ENCODE data around the gene NEUROG1. TPM values are rescaled to one million over a fixed set of nuclear protein-coding genes. Genes with fewer than 3 reads are reported as not detected.
"Not testable (repeated sequence)": the region's sequence is repeated elsewhere in the genome, so short reads cannot be mapped to it uniquely, and the experiment has no call there.

Gene NEUROG1
- total and polyA plus RNA-seq, 2 experiments from 2014 or later: not detected

- Histone ChIP-seq H3K4me3 (no peak overlapping the region), H3K9me3 (ENCODE audit: low read depth) (no peaks in the 10 kb centered on the region), H3K4me1 (ENCODE audit: low read depth) (no peaks in the 10 kb centered on the region), H3K36me3 (no peaks in the 10 kb centered on the region), H3K27ac (no peak overlapping the region), H3K27me3 (peaks cover 94% of the 10 kb centered on the region)
- no peak for TF ChIP-seq CTCF (IDR thresholded peaks at IDR 0.05; ENCODE audit: low read depth, low read length)
- no peak for DNase-seq (ENCODE audit: low read depth in 1 of 2, low spot score in 1 of 2)
Observed at GRCh38 chr5:135501965-135502364, 33.8 kb downstream of the NEUROG1 start.

- no peak for TF ChIP-seq CTCF (IDR thresholded peaks at IDR 0.05; ENCODE audit: low read depth, low read length)
- Histone ChIP-seq H3K27me3 (peaks cover 96% of the 10 kb centered on the region), H3K4me1 (ENCODE audit: low read depth) (no peaks in the 10 kb centered on the region), H3K9me3 (ENCODE audit: low read depth) (no peaks in the 10 kb centered on the region), H3K27ac (no peak overlapping the region), H3K4me3 (no peak overlapping the region), H3K36me3 (no peaks in the 10 kb centered on the region)
- no peak for DNase-seq (ENCODE audit: low read depth in 1 of 2, low spot score in 1 of 2)
Observed at GRCh38 chr5:135498637-135498995, 37.1 kb downstream of the NEUROG1 start.

GRCh38 chr5:135497971-135498636 is 37.7 kb downstream of the NEUROG1 start:
- Histone ChIP-seq H3K4me1 (ENCODE audit: low read depth) (no peaks in the 10 kb centered on the region), H3K9me3 (ENCODE audit: low read depth) (no peaks in the 10 kb centered on the region), H3K27me3 (peaks cover 96% of the 10 kb centered on the region), H3K27ac (no peak overlapping the region), H3K4me3 (no peak overlapping the region), H3K36me3 (no peaks in the 10 kb centered on the region)
- no peak for DNase-seq (ENCODE audit: low read depth in 1 of 2, low spot score in 1 of 2)
- no peak for TF ChIP-seq CTCF (IDR thresholded peaks at IDR 0.05; ENCODE audit: low read depth, low read length)

GRCh38 chr5:135495531-135495930 is 40.2 kb downstream of the NEUROG1 start:
- DNase-seq (ENCODE audit: low read depth in 1 of 2, low spot score in 1 of 2); H3K4me1 ChIP-seq (ENCODE audit: low read depth); H3K4me3 ChIP-seq; H3K9me3 ChIP-seq (ENCODE audit: low read depth); H3K27ac ChIP-seq; H3K36me3 ChIP-seq: not testable (repeated sequence)
- H3K27me3 ChIP-seq: peaks cover 97% of the 10 kb centered on the region

- Histone ChIP-seq H3K9me3 (ENCODE audit: low read depth) (no peaks in the 10 kb centered on the region), H3K4me1 (ENCODE audit: low read depth) (no peaks in the 10 kb centered on the region), H3K27me3 (peaks cover 100% of the 10 kb centered on the region), H3K27ac (no peak overlapping the region), H3K36me3 (no peaks in the 10 kb centered on the region), H3K4me3 (no peak overlapping the region)
- DNase-seq (ENCODE audit: low read depth in 1 of 2, low spot score in 1 of 2): no peak
- no peak for TF ChIP-seq CTCF (IDR thresholded peaks at IDR 0.05; ENCODE audit: low read depth, low read length)
Observed at GRCh38 chr5:135494196-135494595, 41.6 kb downstream of the NEUROG1 start.

- Histone ChIP-seq H3K36me3 (no peaks in the 10 kb centered on the region), H3K4me3 (no peak overlapping the region), H3K9me3 (ENCODE audit: low read depth) (no peaks in the 10 kb centered on the region), H3K27ac (no peak overlapping the region), H3K27me3 (peaks cover 100% of the 10 kb centered on the region), H3K4me1 (ENCODE audit: low read depth) (no peaks in the 10 kb centered on the region)
- peak in 1 of 2 donors; percentile 84 for DNase-seq (ENCODE audit: low read depth in 1 of 2, low spot score in 1 of 2)
- TF ChIP-seq CTCF (IDR thresholded peaks at IDR 0.05; ENCODE audit: low read depth, low read length): no peak
Observed at GRCh38 chr5:135493406-135494180, 42.2 kb downstream of the NEUROG1 start.
